ENCODE data around the gene ZSCAN5B. TPM values are rescaled to one million over a fixed set of nuclear protein-coding genes. Genes with fewer than 3 reads are reported as not detected.
A peak's percentile ranks its signal among the peaks of the same experiment; 100 is the strongest.

The ZSCAN5B gene
- total and polyA plus RNA-seq, 2 of the 13 experiments (the other 11 are each of a cell fraction or from before 2014, with no cell fraction given) = not detected

- in situ Hi-C loops (cut with HindIII; ENCODE audit: extremely low pct_ligation_motif_present, low pct_unique_long_range_greater_than_20kb) = no loop called here
- DNase-seq (ENCODE audit: low spot score) (no peak), ATAC-seq (no peak), FAIRE-seq (peak; percentile 36)
- Histone ChIP-seq H3K27me3 (ENCODE audit: control insufficient read depth in 1 of 2, insufficient read depth in 2 of 2, low read length in 2 of 2) (no peaks in the 10 kb centered on the region), H3K79me2 (ENCODE audit: insufficient read depth, low read length) (no peaks in the 10 kb centered on the region), H4K20me1 (ENCODE audit: insufficient read depth, low read length) (no peaks in the 10 kb centered on the region), H3K36me3 (replicated peaks in 1 of 2; ENCODE audit: control insufficient read depth in 1 of 2, insufficient read depth in 2 of 2, low read length in 2 of 2) (no peaks in the 10 kb centered on the region), H3K4me2 (ENCODE audit: low read depth, low read length) (no peak overlapping the region), H3K9me3 (ENCODE audit: low read length) (no peaks in the 10 kb centered on the region), H3K4me3 (replicated peaks in 1 of 3; ENCODE audit: insufficient read depth in 1 of 3, low read depth in 2 of 3, low read length in 3 of 3) (no peak overlapping the region), H3K9ac (ENCODE audit: insufficient read depth, low read depth, low read length) (no peak overlapping the region), H3K27ac (ENCODE audit: extremely low read length, insufficient read depth, low read length) (no peak overlapping the region), H2AFZ (ENCODE audit: low read length) (no peak overlapping the region), H3K4me1 (ENCODE audit: insufficient read depth, low read length) (peaks cover 32% of the 10 kb centered on the region)
- POLR2A ChIA-PET = interaction anchor here (2.7 kb wide), 1 partner anchor 25 kb away, joined by 7 read pairs; no protein-coding TSS in a partner anchor
- intact Hi-C loops (cut with micrococcal nuclease; ENCODE audit: unreplicated experiment) = no loop called here
- TF ChIP-seq REST (IDR thresholded peaks at IDR 0.05; ENCODE audit: borderline replicate concordance in 1 of 2, low read depth in 1 of 2, low read length in 2 of 2) (peak; percentile 66 to 95), ZNF709 (CRISPR knock-in tag; IDR thresholded peaks at IDR 0.05) (0 out of 2 replicates have a peak, but pooled peaks have one; percentile 18), ZNF30 (CRISPR knock-in tag; IDR thresholded peaks at IDR 0.05) (no peak), CREB1 (IDR thresholded peaks at IDR 0.05) (no peak), CREB1 (CRISPR knock-in tag; IDR thresholded peaks at IDR 0.05) (no peak), ELF3 (CRISPR knock-in tag; IDR thresholded peaks at IDR 0.05) (0 out of 2 replicates have a peak, but pooled peaks have one; percentile 18), ZNF512 (CRISPR knock-in tag; IDR thresholded peaks at IDR 0.05) (no peak), RARA (CRISPR knock-in tag; IDR thresholded peaks at IDR 0.05) (0 out of 2 replicates have a peak, but pooled peaks have one; percentile 13), ZNF605 (CRISPR knock-in tag; IDR thresholded peaks at IDR 0.05) (0 out of 2 replicates have a peak, but pooled peaks have one; percentile 19), TBX3 (IDR thresholded peaks at IDR 0.05; ENCODE audit: borderline replicate concordance) (no peak), TP53 (CRISPR knock-in tag; conservative IDR thresholded peaks at IDR 0.05) (no peak), MIER2 (CRISPR knock-in tag; IDR thresholded peaks at IDR 0.05) (peak; percentile 93), ZNF317 (CRISPR knock-in tag; IDR thresholded peaks at IDR 0.05) (peak; percentile 94), EHMT2 (IDR thresholded peaks at IDR 0.05; ENCODE audit: borderline replicate concordance, low read depth, low read length) (peak; percentile 91; the same call in 1 of the 2 replicates), ZNF441 (CRISPR knock-in tag; IDR thresholded peaks at IDR 0.05; ENCODE audit: borderline replicate concordance) (0 out of 2 replicates have a peak, but pooled peaks have one; percentile 62), ZEB1 (IDR thresholded peaks at IDR 0.05; ENCODE audit: insufficient replicate concordance, low read depth) (no peak), KDM2A (CRISPR knock-in tag; IDR thresholded peaks at IDR 0.05; ENCODE audit: borderline replicate concordance, low read depth) (no peak), MBNL3 (CRISPR knock-in tag; conservative IDR thresholded peaks at IDR 0.05) (no peak)
- WGBS (ENCODE audit: low lambda C conversion rate) = 53% methylated on average over 7 of the region's 7 CpGs
- CTCF ChIA-PET (ENCODE audit: low intra/inter-chr PET ratio, low total read pairs) = no interaction called here
- BruUV-seq (replicated peaks) = no TSS peak
Measured at GRCh38 chr19:56167064-56167578, 30.5 kb downstream of the ZSCAN5B start.
